Measurements from ENCODE around the gene DDX55.
A peak's percentile ranks its signal among the peaks of the same experiment; 100 is the strongest.

The DDX55 gene

DNA sequence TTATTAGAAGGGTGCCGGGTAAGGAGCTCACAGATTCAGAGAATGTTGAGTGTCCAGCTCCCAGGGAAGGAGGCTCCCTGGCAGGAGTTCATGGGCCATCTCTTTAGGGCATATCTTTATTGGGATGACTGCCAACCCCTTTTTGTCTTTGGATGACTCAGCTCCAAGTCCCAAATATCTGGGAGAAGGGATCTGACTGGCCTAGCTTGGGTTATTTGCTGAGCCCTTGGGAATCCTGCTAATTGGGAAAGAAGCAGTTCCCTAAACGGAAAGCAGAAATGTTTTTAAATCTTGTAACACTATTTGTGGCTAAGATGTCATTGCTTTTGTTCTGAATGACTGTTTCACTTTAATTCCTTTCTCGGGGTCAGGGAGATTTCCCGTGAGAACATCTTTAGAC lies 12.6 kb downstream of the DDX55 start:
- no peak for DNase-seq

- no peak for DNase-seq
Observed at GRCh38 chr12:123617144-123617543, 15.2 kb downstream of the DDX55 start.

GRCh38 chr12:123617580-123617979 lies 15.7 kb downstream of the DDX55 start:
- DNase-seq, result no peak

- DNase-seq, result no peak
Observed at GRCh38 chr12:123621101-123621500, 19.2 kb downstream of the DDX55 start.

GRCh38 chr12:123621619-123622530 lies 20.0 kb downstream of the DDX55 start:
- DNase-seq, result no peak

- DNase-seq, result peak; percentile 97
Observed at GRCh38 chr12:123633379-123634141, 31.7 kb downstream of the DDX55 start, which contains the start of the genes EIF2B1 and GTF2H3. TSS of gene EIF2B1 (minus strand) at chr12:123633686. CDS start at chr12:123633557, 129 bp downstream. TSS of gene GTF2H3 (plus strand) at chr12:123633829. CDS start at chr12:123633860, 31 bp downstream.

- no peak for DNase-seq
Observed at GRCh38 chr12:123634142-123634561, 32.3 kb downstream of the DDX55 start.

- no peak for DNase-seq
Observed at GRCh38 chr12:123643911-123644310, 42.0 kb downstream of the DDX55 start.

GRCh38 chr12:123645380-123645779 lies 43.5 kb downstream of the DDX55 start:
- no peak for DNase-seq

DNA sequence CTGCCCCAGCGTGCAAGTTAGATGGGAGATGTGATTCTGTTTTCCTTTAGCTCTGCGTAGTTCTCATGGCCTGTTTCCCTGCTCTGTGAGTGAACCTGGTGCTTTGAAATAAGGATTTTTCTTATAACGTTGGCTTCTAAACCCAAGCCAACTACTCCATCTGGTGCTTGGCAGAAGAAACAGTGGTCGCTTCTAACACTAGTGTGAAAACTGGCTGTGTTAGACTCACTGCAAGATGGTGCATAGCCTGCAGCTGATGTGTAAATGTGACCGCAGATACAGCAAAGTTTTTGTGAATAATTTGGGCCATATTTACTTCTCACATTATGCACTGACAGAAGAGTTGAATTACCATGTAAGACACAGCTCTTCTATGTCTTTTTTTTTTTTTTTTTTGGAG lies 44.0 kb downstream of the DDX55 start:
- no peak for DNase-seq

GRCh38 chr12:123648401-123648800 lies 46.5 kb downstream of the DDX55 start:
- no peak for DNase-seq

GRCh38 chr12:123654129-123654701 lies 52.3 kb downstream of the DDX55 start:
- DNase-seq, result no peak

GRCh38 chr12:123655420-123655819 lies 53.5 kb downstream of the DDX55 start:
- DNase-seq, result no peak

DNA sequence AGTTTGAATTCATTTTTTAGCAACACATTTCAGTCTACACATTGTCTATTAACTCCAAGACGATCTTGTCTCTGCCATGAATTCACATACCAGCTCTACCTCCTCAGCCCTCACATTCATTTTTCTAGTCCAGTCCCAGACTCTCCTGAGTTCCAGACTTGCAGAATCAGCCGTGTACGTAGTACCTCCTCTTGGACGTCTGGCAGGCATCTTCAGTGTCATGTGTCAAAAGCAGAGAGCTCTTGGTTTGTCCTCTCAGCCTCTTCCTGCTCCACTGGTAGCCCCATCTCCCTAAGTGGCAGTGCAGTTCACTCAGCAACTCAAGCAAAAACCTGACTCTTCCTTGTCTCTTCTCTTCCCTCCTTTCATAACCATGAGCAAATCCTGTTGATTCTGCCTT lies 54.5 kb downstream of the DDX55 start:
- DNase-seq, result no peak

GRCh38 chr12:123657211-123657610 lies 55.3 kb downstream of the DDX55 start:
- no peak for DNase-seq

GRCh38 chr12:123659996-123660727 lies 58.3 kb downstream of the DDX55 start:
- DNase-seq, result no peak

GRCh38 chr12:123667771-123668170 lies 65.9 kb downstream of the DDX55 start:
- DNase-seq, result no peak
